NCI-H69 (cell line): Measurements from ENCODE around the gene RELL2.

Experiments used
- DNase-seq: peaks from one replicate; lab custom pipeline; 2025; lab: John Stamatoyannopoulos, UW

RELL2 gene

GRCh38 chr5:141649056-141649688 lies 12.4 kb downstream of the RELL2 start:
- no peak for DNase-seq

DNA sequence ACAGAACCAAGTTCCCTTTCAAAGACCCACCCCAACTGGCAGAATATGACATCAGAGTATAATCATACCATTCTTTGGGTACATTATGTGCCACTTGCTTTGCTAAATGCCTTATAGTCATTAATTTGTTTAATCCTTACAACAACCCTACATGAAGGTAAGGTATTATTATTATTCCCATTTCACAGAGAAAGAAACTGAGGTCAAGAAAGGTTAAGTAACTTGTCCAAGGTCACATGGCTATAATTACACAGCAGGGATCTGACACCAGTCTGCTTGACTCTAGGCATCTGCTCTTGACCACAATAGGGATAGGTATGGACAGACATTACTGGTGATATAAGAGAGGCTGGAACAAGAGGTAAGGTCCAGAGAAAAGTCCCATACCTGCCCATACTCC lies 13.2 kb downstream of the RELL2 start:
- DNase-seq = no peak

- peak; percentile 87 for DNase-seq
Observed at GRCh38 chr5:141650851-141651727, 14.3 kb downstream of the RELL2 start, which contains the start of gene FCHSD1. Gene FCHSD1, minus strand, starts transcription at chr5:141651418. Its CDS starts 50 bp downstream, at chr5:141651368.

- DNase-seq = no peak
Observed at GRCh38 chr5:141651728-141652105, 14.9 kb downstream of the RELL2 start.

DNA sequence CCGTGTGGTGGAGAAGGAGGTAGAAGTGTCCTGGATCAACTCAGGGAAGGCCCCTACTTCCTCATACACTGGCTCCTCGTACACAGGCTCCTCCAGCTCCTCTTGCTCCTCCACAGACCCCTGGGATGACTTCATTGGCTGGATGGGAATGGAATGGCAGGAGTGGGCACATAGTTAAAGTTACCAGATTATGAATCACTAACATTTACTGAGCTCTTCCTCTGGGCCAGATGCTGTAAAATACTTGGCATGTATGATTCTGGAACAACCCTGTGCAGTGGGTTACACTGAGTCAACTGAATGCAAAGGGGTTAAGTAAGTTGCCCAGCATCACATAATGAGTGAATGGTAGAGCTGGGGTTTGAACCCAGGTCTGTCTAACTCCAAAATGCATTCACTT lies 17.5 kb downstream of the RELL2 start:
- no peak for DNase-seq

DNA sequence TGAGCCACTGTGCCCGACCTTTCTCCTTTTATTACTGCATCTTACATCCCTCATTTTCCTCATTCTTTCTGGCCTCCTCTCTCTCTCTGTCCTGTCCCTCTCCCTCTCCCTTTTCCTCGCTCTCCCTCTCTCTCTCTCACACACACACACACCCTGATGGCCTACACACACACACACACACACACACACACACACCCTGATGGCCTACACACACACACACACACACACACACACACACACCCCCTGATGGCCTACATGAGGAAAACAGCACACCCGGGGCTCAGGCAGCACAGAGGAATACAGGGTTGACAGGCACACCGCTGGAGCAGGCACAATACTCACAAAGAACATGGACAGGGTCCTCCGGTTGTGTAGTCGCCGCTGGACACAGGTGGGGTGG lies 18.2 kb downstream of the RELL2 start:
- no peak for DNase-seq

DNA sequence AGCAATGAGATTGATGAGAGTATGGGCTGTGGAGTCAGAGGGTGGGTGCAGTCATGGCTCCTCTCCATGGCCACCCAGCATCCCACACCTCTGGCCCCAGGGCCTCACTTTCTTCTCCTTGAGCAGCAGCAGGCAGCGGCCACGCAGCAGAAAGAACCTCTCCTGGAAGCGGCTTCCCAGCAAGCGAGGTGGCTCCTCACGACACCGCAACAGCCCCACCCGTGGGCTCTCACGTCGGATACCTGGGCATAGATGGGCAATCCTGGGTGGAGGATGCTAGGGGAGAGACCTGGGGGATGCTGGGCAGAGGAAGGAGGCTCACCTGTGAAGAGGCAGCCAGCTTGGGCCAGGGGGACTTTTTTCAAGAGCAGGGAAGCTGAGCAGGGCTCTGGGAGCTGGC lies 19.6 kb downstream of the RELL2 start:
- no peak for DNase-seq

GRCh38 chr5:141657404-141657803 lies 20.6 kb downstream of the RELL2 start:
- DNase-seq = no peak

DNA sequence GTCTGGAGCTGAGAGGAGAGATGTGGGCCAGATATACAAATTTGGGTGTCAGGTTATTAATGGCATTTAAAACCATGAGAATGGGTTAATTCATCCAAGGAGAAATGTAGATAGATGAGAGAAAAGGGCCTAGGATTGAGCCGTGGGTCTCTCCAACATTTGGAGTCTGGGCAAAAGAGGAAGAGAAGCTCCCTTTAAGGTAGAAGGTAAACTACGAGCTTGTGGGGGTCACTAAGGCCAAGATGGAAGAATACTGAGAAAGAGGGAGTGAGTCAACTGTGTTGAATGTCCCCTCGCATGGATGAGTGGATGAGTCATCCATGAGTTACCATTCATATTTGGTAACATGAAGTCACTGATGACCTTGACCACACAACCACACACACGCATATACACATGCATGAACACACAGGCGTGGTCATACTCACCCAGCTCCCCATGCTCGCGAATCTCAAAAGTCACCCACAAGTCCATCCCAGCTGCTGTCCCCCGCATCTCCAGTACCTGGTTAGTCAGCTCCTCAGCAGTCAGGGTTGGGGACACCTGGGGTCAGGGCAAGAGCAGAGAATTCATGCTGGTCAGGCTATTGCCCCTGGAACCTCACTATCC lies 21.2 kb downstream of the RELL2 start:
- DNase-seq = no peak

- peak; percentile 53 for DNase-seq
Observed at GRCh38 chr5:141662028-141662427, 25.2 kb downstream of the RELL2 start.

- DNase-seq = no peak
Observed at GRCh38 chr5:141663506-141663905, 26.7 kb downstream of the RELL2 start.

DNA sequence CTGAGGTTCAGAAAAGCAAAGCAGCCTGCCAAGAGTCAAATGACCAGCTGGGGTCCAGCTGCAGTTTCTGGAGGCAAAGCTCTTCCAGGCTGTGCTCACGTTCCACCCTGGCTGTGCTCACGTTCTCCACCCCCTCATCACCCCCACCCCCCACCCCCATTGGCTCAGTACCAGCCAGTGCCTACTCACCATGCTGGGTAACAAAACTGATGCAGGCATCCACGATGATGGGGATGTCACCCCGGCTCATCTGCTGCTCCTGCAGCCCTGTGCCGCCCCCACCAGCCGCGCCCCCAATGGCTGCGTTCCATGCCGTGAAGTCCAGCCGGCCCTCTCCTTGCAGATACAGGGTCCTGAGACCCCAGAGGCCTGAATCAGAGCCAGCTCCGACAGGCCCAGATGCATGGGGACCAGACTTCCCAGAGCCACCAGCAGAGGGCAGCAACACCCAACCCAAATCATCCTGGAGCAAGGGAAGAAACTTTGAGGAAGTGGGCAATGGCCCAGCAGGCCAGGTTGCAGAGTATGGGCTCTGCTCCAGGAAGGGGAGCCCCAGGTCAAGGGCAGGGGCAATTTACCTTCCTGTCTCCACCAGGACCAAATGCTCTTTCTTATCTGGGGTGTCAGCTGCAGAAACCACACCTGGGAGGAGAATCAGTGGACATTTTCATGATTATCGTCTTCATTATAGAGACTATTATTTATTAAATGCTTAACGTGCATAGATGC lies 28.1 kb downstream of the RELL2 start:
- DNase-seq = peak; percentile 69

GRCh38 chr5:141665995-141666940 lies 29.5 kb downstream of the RELL2 start:
- DNase-seq = no peak

- no peak for DNase-seq
Observed at GRCh38 chr5:141668601-141669265, 31.9 kb downstream of the RELL2 start.

- DNase-seq = peak; percentile 15
Observed at GRCh38 chr5:141669520-141669919, 32.7 kb downstream of the RELL2 start.

DNA sequence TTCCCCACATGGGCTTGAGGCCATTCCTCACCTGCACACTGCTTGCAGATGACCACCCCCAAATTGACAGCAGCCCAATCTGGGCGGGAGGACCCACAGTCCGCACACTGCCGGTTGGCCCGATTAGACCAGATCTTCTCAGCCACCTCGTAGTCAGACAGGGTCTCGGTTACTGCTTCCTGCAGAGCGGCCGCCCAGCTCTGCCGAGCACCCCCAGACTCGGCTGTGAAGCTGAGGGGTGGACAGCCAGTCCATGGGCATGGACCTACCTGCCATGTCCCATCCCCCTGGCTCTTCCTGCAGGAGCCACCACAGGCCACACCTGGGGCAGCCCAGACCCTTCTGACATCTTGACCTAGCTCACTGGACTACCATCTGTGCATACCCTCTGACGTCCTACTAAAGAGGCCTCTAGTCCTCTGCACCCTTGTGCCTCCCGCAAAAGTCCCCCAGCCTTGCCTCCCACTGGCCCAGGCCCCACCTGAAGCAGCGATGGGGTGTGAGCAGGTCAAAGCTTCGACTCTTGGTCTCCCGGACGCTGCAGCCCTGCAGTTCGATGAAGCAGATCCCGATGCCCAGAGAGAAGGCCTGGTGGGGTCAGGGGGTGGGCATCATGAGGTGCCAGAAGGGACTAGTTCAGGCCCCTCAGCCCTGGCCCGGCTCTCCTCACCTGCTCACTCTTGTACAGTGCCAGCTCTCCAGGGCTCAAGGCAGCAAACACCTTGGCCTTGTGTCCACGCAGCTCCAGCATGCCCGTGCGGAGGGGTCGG lies 35.5 kb downstream of the RELL2 start:
- DNase-seq = no peak

DNA sequence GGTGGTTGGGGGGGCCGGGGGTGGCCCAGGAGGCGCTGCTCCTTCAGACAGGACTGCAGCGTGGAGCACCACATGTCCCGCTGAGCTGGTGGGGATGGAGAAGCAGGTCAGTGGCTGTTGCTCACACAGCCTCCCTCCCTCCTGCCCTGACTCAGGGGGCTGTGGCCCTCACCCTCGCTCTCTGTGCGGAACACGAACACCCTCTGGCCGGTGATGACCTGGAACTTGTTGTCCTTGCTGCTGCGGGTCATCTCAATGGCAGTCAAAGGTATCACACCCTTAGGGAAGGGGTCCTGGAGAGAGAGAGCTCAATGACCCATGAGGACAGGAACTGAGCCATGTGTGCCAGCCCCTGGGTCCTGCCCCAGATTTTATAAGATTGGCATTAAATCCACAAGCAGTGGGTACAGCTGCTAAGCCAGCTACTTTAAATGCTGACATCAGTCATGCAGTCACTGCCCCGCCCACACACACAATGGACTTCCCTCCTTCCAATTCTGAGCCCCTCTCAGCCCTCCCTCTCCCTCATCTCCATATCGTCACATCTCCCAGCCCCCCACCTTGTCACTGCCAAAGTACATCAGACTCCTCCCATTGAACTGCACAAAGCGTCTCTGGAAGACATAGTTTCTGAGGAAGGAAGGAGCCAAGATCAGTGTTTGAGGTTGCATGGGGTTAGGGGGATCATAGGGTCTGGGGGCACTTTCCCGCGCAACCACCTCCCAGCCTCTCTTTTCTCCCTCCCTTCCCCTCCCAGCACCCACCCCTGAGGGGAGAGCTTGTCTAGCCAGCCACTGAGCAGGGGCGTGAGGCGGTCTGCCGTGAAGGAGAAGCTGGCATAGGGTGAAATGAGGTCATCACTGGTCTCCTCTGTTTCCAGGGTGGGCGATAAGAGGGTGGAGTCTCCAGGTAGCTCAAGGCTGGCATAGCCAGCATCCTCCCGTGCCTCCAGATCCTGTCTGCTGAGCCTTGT lies 36.3 kb downstream of the RELL2 start:
- peak; percentile 30 for DNase-seq

GRCh38 chr5:141674747-141675146 lies 38.0 kb downstream of the RELL2 start:
- no peak for DNase-seq

GRCh38 chr5:141675672-141676071 lies 38.9 kb downstream of the RELL2 start:
- no peak for DNase-seq
